ENCODE results near the gene SBNO2. TPM values are rescaled to one million over a fixed set of nuclear protein-coding genes. Genes with fewer than 3 reads are reported as not detected.

SBNO2 gene
- total RNA-seq, 1 donor from 2014 or later, result 46.4 TPM

DNA sequence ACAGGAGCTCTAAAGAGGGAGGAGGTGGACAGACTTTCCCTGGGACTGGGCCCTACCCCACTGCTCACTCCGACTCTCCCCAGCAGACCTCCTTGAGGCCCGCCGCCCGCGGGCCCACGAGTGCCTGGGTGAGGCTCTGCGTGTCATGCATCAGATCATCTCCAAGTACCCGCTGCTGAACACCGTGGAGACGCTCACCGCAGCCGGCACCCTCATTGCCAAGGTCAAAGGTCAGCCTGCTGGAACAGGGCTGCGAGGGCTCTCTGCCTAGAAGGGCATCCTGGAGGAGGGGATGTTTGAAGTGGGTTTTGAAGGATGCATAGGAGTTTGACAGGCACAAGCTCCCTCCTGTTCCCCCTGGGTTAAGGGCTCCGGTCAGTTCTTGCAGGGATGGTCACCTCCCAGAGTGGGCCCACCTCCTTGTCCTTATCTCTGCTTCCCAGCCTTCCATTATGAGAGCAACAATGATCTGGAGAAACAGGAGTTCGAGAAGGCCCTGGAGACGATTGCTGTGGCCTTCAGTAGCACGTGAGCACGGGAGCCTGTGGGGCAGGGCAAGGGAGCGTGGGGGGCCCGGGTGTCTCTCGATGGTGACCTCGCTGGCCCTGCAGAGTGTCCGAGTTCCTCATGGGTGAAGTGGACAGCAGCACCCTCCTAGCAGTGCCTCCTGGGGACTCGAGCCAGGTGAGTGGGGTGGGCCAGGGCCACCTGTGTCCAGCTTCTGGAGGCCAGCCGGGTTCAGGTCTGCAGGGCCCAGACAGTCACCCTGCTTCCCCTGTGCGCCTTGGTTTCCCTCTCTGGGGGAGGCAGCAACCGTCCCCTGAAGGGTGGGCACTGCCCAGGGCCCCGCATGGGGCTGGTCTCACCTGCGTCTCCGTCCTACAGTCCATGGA, 100.8 kb downstream of the SBNO2 start:
- Mint-ChIP-seq H3K4me3 (ENCODE audit: unreplicated experiment) (no peak overlapping the region), H3K9me3 (ENCODE audit: unreplicated experiment) (no peaks in the 10 kb centered on the region), H3K4me1 (ENCODE audit: unreplicated experiment) (peaks cover 10% of the 10 kb centered on the region), H3K36me3 (ENCODE audit: low read depth, unreplicated experiment) (peaks cover 5% of the 10 kb centered on the region), H3K27ac (ENCODE audit: unreplicated experiment) (no peak overlapping the region), H3K27me3 (ENCODE audit: unreplicated experiment) (peaks cover 22% of the 10 kb centered on the region)
- TF ChIP-seq, protein P1, sequence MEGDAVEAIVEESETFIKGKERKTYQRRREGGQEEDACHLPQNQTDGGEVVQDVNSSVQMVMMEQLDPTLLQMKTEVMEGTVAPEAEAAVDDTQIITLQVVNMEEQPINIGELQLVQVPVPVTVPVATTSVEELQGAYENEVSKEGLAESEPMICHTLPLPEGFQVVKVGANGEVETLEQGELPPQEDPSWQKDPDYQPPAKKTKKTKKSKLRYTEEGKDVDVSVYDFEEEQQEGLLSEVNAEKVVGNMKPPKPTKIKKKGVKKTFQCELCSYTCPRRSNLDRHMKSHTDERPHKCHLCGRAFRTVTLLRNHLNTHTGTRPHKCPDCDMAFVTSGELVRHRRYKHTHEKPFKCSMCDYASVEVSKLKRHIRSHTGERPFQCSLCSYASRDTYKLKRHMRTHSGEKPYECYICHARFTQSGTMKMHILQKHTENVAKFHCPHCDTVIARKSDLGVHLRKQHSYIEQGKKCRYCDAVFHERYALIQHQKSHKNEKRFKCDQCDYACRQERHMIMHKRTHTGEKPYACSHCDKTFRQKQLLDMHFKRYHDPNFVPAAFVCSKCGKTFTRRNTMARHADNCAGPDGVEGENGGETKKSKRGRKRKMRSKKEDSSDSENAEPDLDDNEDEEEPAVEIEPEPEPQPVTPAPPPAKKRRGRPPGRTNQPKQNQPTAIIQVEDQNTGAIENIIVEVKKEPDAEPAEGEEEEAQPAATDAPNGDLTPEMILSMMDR (IDR thresholded peaks at IDR 0.05; ENCODE audit: unreplicated experiment), result no peak
- DNase-seq (ENCODE audit: low spot score), result no peak

DNA sequence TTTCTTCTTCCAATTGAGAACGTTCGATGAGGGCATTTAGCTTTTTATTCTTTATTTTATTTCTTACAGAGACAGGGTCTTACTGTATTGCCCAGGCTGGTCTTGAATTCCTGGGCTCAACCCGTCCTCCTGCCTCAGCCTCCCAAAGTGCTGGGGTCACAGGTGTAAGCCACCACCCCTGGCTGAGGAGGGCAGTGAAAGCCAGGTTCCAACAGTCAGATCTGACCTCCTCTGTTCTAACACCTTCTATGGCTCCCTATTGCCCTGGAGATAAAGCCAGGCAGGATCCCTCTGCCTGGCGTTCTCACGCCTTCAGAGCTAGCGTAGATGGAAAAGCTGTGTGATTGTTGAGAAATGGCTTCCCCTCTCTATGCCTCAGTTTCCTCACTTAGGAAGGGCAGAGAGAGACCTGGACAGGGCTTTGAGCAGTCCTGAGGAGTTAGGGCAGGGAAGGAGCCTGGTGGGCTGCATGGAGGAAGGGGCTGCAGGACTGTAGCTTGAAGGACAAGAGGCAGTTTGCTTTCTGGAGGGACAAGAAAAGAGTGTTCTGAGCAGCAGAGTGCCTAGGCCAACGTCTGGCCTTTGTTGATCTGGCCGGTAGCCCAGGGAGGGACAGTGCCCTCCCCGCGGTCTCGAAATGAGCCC, 101.6 kb downstream of the SBNO2 start:
- Mint-ChIP-seq H3K27ac (ENCODE audit: unreplicated experiment) (no peak overlapping the region), H3K9me3 (ENCODE audit: unreplicated experiment) (no peaks in the 10 kb centered on the region), H3K4me1 (ENCODE audit: unreplicated experiment) (peaks cover 10% of the 10 kb centered on the region), H3K4me3 (ENCODE audit: unreplicated experiment) (no peak overlapping the region), H3K27me3 (ENCODE audit: unreplicated experiment) (peaks cover 23% of the 10 kb centered on the region), H3K36me3 (ENCODE audit: low read depth, unreplicated experiment) (peaks cover 5% of the 10 kb centered on the region)
- TF ChIP-seq, protein P1 (IDR thresholded peaks at IDR 0.05; ENCODE audit: unreplicated experiment), result no peak
- DNase-seq (ENCODE audit: low spot score), result no peak

DNA sequence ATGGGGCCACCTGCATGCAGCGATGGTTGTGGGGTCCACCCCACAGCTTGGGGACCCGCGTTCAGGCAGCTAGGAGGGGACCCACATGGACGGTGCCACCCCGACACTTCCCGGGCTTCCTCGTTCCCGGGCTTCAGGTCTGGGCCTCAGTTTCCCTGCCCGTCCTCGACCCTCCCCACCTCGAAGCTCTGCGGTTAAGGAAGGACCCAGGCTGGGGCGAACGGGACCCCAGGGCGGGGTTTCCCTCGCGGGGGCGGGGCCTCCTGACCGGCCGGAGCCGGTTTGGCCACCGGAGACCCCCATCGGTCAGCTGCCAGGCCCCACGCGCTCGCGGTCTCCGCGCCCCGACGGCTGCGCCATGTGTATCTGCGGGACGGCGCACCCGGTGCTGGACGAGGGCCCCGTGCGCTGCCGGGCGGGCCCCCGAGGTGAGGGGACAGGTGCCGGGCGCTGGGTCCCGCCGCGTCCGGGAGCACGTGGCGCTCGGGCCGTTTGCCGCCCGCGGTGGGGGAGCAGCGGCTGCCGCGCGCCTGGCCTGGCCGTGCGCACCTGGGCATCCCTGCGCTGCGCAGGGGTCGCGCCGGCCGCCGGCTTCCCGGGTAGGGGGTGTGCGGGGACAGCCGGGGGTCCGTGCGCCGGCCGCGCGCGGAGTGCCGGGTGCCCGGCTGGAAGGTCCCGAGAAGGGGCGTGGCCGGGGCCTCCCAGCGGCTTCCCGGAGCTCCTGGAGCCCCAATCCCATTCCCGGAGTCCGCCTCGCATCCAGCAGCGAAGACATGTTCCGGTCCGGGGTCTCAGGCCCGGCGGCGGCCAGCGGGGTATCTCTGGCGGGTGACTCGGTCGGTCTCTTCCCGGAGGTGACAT, 102.9 kb downstream of the SBNO2 start:
- Mint-ChIP-seq H3K36me3 (ENCODE audit: low read depth, unreplicated experiment) (peaks cover 5% of the 10 kb centered on the region), H3K4me1 (ENCODE audit: unreplicated experiment) (peaks cover 10% of the 10 kb centered on the region), H3K27ac (ENCODE audit: unreplicated experiment) (no peak overlapping the region), H3K4me3 (ENCODE audit: unreplicated experiment) (peak overlapping the region; percentile 81), H3K27me3 (ENCODE audit: unreplicated experiment) (peaks cover 23% of the 10 kb centered on the region), H3K9me3 (ENCODE audit: unreplicated experiment) (no peaks in the 10 kb centered on the region)
- DNase-seq (ENCODE audit: low spot score), result no peak
- TF ChIP-seq, protein P1 (IDR thresholded peaks at IDR 0.05; ENCODE audit: unreplicated experiment), result no peak

DNA sequence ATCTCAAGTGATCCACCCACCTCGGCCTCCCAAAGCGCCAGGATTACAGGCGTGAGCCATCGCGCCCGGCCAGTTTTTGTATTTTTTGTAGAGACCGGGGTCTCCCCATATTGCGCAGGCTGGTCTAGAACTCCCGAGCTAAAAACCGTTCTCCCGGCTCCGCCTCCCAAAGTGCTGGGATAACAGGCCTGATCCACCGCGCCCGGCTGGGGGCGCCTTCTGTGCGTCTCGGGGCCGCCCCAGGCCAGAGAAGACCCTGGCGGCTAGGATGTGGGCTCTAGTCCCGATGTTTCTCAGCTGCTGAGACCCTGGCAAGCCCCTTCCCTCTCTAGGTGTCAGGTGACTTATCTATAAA, 103.5 kb downstream of the SBNO2 start:
- TF ChIP-seq, protein P1 (IDR thresholded peaks at IDR 0.05; ENCODE audit: unreplicated experiment), result no peak
- Mint-ChIP-seq H3K9me3 (ENCODE audit: unreplicated experiment) (no peaks in the 10 kb centered on the region), H3K27me3 (ENCODE audit: unreplicated experiment) (peaks cover 21% of the 10 kb centered on the region), H3K4me1 (ENCODE audit: unreplicated experiment) (peaks cover 10% of the 10 kb centered on the region), H3K27ac (ENCODE audit: unreplicated experiment) (no peak overlapping the region), H3K4me3 (ENCODE audit: unreplicated experiment) (no peak overlapping the region), H3K36me3 (ENCODE audit: low read depth, unreplicated experiment) (peaks cover under 1% of the 10 kb centered on the region)
- DNase-seq (ENCODE audit: low spot score), result no peak

Data from endothelial cell (in vitro differentiated cells).